ENCODE data around the gene USP8. TPM values are rescaled to one million over a fixed set of nuclear protein-coding genes. Genes with fewer than 3 reads are reported as not detected.
"Not testable (repeated sequence)": the region's sequence is repeated elsewhere in the genome, so short reads cannot be mapped to it uniquely, and the experiment has no call there.

USP8 gene
- total RNA-seq, 1 donor from 2014 or later, result 54.5 TPM

- FAIRE-seq, result no peak
These were observed 63.1 kb downstream of the USP8 start for GRCh38 chr15:50487287-50487686.

DNA sequence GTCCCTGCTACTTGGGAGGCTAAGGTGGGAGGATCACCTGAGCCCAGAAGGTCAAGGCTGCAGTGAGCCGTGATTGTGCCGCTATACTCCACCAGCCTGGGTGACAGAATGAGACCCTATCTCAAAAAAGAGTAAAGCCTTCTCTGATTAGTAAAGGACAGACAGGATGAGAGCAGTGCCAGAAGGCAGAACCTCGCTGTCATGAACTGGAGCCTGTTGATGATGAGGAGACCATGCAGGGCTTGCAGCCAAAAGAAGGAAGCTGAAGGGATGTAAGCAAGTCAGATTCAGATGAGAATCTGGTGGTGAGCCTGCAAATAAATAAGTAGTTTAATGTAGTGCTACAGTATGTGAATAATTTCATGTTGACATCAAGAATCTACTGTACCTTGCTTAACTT, 69.4 kb downstream of the USP8 start:
- no peak overlapping the region for H2AFZ ChIP-seq (ENCODE audit: low read depth, low read length)
- Mint-ChIP-seq H3K36me3 (ENCODE audit: low read depth, unreplicated experiment) (peaks cover 8% of the 10 kb centered on the region), H3K4me1 (ENCODE audit: low read depth, unreplicated experiment) (no peaks in the 10 kb centered on the region), H3K27ac (ENCODE audit: unreplicated experiment) (no peak overlapping the region), H3K27me3 (ENCODE audit: low read depth, unreplicated experiment) (no peaks in the 10 kb centered on the region), H3K4me3 (ENCODE audit: unreplicated experiment) (no peak overlapping the region), H3K9me3 (ENCODE audit: unreplicated experiment) (no peaks in the 10 kb centered on the region)
- no peak overlapping the region for H3K4me2 ChIP-seq (ENCODE audit: low read length)
- no peak for TF ChIP-seq EZH2 (IDR thresholded peaks at IDR 0.05; ENCODE audit: insufficient read depth, low read length)
- no peaks in the 10 kb centered on the region for H4K20me1 ChIP-seq (ENCODE audit: insufficient read depth, low read length)
- no peaks in the 10 kb centered on the region for H3K27me3 ChIP-seq (ENCODE audit: insufficient read depth, low read length)
- no peak overlapping the region for H3K4me3 ChIP-seq (ENCODE audit: insufficient read depth, low read depth, low read length)
- no peaks in the 10 kb centered on the region for H3K79me2 ChIP-seq (ENCODE audit: insufficient read depth, low read length)
- no peak for FAIRE-seq
- H3K9me3 ChIP-seq (ENCODE audit: insufficient read depth, low read depth, low read length), result no peaks in the 10 kb centered on the region
- H3K27ac ChIP-seq (ENCODE audit: low read depth, low read length), result no peak overlapping the region
- no peak for DNase-seq (ENCODE audit: low read depth)
- H3K36me3 ChIP-seq (ENCODE audit: insufficient read depth, low read length), result peaks cover 68% of the 10 kb centered on the region
- H3K9ac ChIP-seq (ENCODE audit: low read length), result no peak overlapping the region
- H3K4me1 ChIP-seq (ENCODE audit: insufficient read depth, low read length), result no peaks in the 10 kb centered on the region

More at GRCh38 chr15:50487287-50487686, 63.1 kb downstream of the USP8 start:
- Histone ChIP-seq H3K9ac (ENCODE audit: low read length) (no peak overlapping the region), H3K27ac (ENCODE audit: low read depth, low read length) (no peak overlapping the region), H3K79me2 (ENCODE audit: insufficient read depth, low read length) (no peaks in the 10 kb centered on the region), H3K4me3 (ENCODE audit: insufficient read depth, low read depth, low read length) (no peak overlapping the region), H3K36me3 (ENCODE audit: insufficient read depth, low read length) (peaks cover 38% of the 10 kb centered on the region), H3K4me1 (ENCODE audit: insufficient read depth, low read length) (no peaks in the 10 kb centered on the region), H3K27me3 (ENCODE audit: insufficient read depth, low read length) (no peaks in the 10 kb centered on the region), H3K4me2 (ENCODE audit: low read length) (no peak overlapping the region), H2AFZ (ENCODE audit: low read depth, low read length) (no peak overlapping the region), H3K9me3 (ENCODE audit: insufficient read depth, low read depth, low read length) (no peaks in the 10 kb centered on the region), H4K20me1 (ENCODE audit: insufficient read depth, low read length) (no peaks in the 10 kb centered on the region)
- no peak overlapping the region for H3K27ac Mint-ChIP-seq (ENCODE audit: unreplicated experiment)
- H3K27me3 Mint-ChIP-seq (ENCODE audit: low read depth, unreplicated experiment), result no peaks in the 10 kb centered on the region
- no peaks in the 10 kb centered on the region for H3K4me1 Mint-ChIP-seq (ENCODE audit: low read depth, unreplicated experiment)
- H3K36me3 Mint-ChIP-seq (ENCODE audit: low read depth, unreplicated experiment), result peaks cover 12% of the 10 kb centered on the region
- DNase-seq (ENCODE audit: low read depth), result no peak
- H3K4me3 Mint-ChIP-seq (ENCODE audit: unreplicated experiment), result no peak overlapping the region
- no peaks in the 10 kb centered on the region for H3K9me3 Mint-ChIP-seq (ENCODE audit: unreplicated experiment)
- TF ChIP-seq EZH2 (IDR thresholded peaks at IDR 0.05; ENCODE audit: insufficient read depth, low read length) (no peak), CTCF (IDR thresholded peaks at IDR 0.05; ENCODE audit: insufficient read depth, low read depth, low read length) (no peak)

DNA sequence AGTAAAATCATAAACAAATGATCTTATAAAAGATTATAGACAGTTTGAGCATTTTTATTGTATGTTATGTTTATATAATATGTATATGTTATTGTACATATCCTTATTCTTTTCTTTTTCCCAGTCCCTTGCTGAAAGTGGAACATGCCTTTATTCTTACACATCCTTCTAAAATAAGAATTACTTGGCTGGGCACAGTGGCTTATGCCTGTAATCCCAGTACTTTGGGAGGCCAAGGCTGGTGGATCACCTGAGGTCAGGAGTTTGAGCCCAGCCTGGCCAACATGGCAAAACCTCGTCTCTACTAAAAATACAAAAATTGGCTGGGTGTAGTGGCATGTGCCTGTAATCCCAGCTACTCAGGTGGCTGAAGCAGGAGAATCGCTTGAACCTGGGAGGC, 70.3 kb downstream of the USP8 start:
- not testable (repeated sequence) for H3K27me3 Mint-ChIP-seq (ENCODE audit: low read depth, unreplicated experiment); H3K27ac ChIP-seq (ENCODE audit: low read depth, low read length); H3K4me1 Mint-ChIP-seq (ENCODE audit: low read depth, unreplicated experiment); H3K27me3 ChIP-seq (ENCODE audit: insufficient read depth, low read length); H3K4me2 ChIP-seq (ENCODE audit: low read length); H2AFZ ChIP-seq (ENCODE audit: low read depth, low read length); H3K9ac ChIP-seq (ENCODE audit: low read length); H4K20me1 ChIP-seq (ENCODE audit: insufficient read depth, low read length); H3K4me1 ChIP-seq (ENCODE audit: insufficient read depth, low read length); H3K9me3 ChIP-seq (ENCODE audit: insufficient read depth, low read depth, low read length); FAIRE-seq; DNase-seq (ENCODE audit: low read depth); H3K79me2 ChIP-seq (ENCODE audit: insufficient read depth, low read length); H3K36me3 Mint-ChIP-seq (ENCODE audit: low read depth, unreplicated experiment); H3K27ac Mint-ChIP-seq (ENCODE audit: unreplicated experiment); H3K4me3 ChIP-seq (ENCODE audit: insufficient read depth, low read depth, low read length); H3K4me3 Mint-ChIP-seq (ENCODE audit: unreplicated experiment); H3K9me3 Mint-ChIP-seq (ENCODE audit: unreplicated experiment)
- peaks cover 72% of the 10 kb centered on the region for H3K36me3 ChIP-seq (ENCODE audit: insufficient read depth, low read length)

All from astrocyte (in vitro differentiated cells and primary cell).